HT-29 (cell line): Measurements from ENCODE around the gene ADAMTS16. TPM values are rescaled to one million over a fixed set of nuclear protein-coding genes. Genes with fewer than 3 reads are reported as not detected.

Experiments used
- DNase-seq: peaks from one replicate; pipeline ENCODE4 v3.0.0-alpha.2; 2015; ENCODE audit warnings: low spot score
- total RNA-seq: library from RNA; depleted of rRNA; stranded (reverse); fragments of >200 nt; shearing (Covaris generic); gene quantifications from 2 replicates; pipeline ENCODE4 v1.2.3, GENCODE V29; 2014

The ADAMTS16 gene
- total RNA-seq, 1 experiment from 2014 or later = not detected

DNA sequence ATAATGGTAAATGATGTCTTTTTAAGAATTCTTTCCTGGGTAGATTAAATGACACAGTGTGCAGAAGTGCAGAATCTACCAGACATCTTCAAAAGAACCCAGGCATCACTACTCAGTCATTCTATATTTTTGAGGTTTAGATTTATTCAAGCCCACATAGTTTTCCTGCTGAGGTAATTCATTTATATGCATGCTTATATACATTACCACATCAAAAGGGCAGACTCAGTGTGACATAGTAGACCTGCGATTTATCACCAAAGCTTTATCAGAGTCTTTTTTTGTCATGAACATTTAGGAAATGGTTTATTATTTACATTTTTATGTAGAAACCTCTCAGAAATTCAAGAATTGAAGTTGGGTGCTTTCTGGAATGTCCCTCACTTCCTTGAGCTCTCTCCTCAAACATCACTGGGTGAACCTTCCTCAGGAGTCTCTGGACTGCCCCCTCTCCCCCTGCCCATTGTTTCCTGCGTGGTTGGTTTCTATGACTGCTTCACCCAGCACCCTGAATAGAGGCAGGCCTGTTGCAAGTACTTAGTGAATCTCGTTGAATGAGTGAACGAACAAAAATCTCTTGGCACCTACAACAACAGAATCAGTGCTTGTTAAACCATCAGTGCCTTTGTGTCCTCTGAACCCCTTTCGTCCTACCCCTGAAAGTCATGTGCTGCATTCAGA, 42.5 kb downstream of the ADAMTS16 start:
- no peak for DNase-seq

DNA sequence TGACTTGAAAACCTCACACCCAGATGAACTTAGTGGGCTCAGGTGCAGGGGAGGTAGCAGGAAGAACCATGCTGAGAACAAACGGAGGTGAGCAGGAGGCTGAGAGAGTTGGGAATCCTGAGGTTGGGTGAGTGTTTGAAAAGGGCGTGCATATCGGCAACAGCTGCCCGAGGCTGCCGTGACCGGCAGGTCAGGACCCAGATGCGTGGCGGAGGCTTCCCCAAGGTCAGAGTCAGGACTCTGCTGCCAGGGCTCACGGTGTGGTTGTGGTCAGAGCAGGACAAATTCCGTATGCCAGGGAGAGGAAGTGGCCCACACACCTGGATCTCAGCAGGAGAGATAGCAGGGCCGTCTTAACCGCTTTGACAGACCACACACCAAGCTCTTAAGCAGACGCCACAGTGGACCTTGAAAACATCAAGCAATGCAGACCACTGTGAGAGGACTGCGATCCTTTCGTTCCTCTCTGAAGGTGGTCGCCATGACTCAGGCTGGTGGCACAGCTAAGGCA, 43.1 kb downstream of the ADAMTS16 start:
- DNase-seq = no peak

DNA sequence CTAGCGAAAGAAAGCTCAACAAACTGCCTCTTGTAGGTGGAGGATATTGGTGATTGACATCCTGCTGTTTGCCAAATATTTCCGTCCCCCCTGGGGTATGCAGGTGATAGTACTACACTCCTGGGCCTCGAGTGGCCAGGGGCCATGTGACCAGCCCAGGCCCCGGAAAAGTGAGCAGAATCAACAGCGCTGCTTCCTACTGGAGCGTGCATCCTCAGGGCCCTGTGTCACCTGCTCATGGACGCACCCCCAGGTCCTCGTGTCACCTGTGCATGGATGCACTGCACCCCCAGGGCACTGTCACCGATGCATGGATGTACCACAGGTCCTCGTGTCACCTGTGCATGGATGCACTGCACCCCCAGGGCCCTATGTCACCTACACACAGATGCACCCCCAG, 43.8 kb downstream of the ADAMTS16 start:
- DNase-seq = no peak

DNA sequence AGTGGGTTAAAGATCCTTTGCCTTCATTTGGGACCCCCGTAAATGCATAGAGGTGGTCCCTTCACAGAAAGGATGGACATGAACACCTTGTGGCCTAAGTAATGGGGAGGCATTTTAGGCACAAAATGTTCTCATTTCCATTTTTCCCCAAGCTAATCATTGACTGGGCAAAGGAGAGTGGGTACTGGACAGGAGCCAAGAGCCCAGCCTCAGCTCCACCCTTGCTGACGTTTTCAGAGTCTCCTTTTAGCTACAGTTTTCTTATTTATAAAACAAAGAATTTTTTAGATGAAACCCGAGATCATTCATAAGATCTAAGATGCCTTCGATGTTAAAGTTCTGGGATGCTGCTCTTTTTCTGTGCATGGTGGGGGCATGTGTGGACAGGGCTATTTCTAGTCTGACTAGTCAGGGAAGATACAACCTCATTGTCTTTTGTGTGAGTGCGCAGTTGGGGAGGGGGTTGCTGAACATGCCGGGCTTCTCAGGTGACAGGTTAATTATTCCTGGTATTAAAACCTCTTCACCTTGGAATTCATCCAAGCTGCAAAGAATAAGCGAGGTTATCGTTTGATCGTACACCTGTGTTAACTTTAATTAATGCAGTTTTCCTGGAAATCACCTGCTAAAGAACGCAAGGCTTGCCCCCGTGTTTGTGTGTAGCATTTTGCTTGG, 48.4 kb downstream of the ADAMTS16 start:
- DNase-seq = no peak

DNA sequence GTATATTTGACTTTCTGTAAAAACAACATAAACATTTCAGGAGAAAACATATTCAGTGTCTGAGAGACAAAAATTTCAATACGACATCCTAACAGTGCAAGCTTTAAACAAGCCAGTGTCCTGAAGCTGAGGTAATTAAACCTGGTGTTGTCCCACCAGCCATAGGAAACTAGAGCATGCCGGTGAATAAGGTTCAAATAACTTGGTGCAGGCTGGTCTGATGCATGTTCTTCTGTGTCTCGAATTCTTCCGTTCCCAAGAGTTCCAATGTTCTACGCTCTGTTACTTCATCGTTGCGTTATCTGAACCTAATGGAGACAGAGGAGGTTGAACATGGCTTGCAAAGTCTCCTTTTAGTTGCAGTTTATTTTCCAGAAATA, 48.9 kb downstream of the ADAMTS16 start:
- no peak for DNase-seq

DNA sequence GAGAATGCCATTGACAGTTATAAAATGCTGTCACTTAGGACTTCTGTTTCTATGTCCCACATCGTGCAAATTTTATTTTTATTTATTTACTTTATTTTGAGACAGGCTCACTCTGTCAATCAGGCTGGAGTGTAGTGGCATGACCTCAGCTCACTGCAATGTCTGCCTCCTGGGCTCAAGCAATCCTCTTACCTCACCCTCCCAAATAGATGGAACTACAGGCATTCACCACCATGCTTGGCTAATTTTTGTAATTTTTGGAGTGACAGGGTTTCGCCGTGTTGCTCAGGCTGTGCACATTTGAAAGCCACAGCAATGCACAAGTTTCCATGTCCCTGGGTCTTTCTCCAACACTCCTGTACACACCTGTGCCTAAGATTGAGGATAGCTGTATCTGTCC, 51.8 kb downstream of the ADAMTS16 start:
- DNase-seq = no peak

DNA sequence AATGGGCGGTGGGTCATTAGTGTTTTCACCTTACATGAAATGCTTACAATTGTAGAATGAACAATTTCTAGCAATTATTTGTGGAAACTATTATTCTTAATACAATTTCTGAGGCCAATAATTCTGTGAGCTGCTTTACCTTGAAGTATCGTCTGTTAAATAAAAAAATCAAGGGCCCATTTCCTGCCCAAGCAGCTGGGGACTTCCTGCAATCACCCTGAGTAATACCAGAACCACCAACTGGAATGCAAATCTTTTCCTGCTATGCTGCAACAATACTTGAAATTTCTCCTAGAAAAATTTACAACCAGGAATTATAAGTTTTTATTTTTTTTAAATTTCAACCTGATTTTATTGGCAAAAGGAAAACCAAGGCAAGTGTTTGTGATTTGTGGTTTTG, 52.6 kb downstream of the ADAMTS16 start:
- no peak for DNase-seq

DNA sequence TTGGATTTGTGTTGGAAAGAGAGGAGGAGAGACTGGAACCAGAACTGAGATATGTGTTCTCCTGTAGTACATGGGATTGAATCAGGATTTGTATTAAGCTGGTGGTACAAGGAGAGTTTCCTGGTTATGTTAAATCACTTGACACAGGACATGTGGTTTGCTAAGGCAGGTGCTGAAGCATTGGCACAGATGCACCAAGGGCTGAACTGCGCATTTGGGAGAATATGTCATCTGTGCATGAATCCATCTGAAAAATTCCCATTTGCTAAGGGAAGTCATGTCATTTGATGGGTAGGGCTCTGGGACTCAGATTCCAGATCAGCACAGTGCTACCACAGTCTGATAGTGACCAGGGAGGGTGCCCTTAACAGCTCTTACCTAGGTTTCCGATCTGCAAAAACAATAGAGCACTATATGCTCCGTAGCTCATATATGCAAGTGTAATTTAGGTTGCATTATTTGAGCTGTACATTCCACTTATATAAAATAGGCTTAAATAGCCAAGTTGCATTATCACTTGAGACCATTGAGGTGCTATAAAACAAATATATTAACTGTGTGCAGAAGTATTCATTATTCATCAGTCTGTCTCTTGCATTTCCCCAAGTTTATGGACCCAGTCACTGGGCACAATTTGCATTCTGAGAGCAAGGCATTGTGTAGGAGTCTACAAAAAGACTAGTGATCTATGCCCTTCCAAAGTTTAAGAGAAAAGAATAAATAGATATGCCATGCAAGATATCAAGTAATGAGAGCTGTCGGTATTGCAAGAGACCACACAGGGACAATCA, 55.2 kb downstream of the ADAMTS16 start:
- DNase-seq = no peak

DNA sequence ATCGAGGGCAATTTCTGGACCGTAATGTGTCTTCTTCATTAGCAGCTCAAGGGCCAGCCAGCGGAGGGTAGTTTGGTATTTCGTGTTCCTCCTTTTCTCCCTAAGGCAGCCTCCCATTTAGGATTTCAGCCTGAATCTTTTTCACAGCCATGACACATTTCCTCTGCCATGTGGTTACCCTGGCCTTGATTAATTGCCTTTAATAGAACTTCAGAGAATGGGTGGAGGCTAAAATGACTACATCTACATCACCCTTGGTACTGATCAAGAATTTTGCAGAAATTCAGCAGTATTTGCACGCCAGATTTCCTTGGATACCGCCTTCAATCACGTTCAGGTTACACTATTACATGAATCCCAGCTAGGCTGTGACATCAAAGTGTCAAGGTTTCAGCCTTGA, 58.0 kb downstream of the ADAMTS16 start:
- DNase-seq = no peak

DNA sequence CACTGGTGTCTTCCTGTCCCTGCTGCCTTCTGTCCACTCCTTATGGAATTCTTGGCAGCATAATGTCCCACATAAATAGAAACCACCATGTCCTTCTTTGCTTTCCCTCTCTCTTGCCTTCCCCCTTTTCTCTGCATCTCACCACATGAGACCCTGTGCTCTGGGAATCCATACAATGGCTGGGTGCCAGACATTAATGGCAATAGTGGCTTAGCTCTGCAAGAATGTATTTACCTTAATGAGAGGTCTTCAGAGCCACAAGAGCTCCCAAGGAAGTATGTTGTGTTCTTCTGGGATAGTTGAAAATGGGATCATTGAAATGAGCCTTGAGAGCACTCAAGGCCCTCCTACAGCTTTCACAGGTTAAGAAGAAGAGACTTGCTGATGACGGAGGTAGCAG, 58.7 kb downstream of the ADAMTS16 start:
- no peak for DNase-seq

DNA sequence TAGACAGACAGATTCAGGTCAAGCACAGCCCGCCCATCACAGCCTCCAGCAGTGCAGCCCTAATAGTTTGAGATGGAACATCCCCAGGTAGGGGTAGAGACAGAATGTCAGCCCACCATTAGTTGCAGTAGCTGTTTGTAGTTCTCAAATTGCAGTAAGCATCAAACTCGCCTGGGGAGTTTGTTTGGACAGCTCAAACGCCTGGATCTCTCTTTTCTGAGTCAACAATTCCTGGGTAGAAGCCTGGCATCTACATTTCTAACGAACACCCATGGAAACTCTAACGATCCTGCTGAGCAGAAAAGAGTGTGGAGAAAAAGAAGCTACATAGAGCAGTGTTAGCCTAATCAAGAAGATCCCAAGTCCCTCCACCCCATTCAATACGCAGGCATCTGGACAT, 59.4 kb downstream of the ADAMTS16 start:
- no peak for DNase-seq

DNA sequence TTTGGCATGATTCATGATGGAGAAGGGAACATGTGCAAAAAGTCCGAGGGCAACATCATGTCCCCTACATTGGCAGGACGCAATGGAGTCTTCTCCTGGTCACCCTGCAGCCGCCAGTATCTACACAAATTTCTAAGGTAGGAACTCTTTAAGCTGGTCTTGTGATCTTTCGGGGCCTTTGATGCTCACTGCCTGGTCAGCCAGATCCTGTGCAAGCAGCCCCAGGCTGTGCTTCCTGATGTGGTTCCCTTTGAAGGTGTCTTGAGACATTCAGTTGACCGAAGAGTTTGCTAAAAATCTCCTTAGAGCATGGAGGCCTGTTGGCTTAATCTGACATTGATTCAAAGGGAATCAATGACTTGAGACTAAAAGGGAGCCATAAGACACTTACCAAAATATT, 60.0 kb downstream of the ADAMTS16 start:
- DNase-seq = no peak

DNA sequence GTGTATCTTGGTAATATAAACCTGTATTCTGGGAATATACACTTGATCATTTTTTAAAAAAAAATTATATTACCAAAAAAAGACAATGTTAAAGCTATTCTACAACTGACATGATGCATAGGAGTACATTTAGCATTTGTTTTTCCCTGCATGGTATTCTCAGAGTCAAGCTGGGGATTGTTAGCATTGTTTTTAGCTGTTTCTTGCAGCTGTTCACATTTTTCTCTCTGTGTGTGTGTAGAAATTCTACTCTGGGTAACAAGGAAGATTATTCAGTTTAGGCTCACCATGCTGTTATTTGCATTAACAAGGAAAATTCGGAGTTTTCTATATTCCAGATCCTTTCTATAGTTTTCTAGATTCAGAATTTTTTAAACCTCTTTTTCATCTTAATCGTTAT, 62.2 kb downstream of the ADAMTS16 start:
- no peak for DNase-seq

DNA sequence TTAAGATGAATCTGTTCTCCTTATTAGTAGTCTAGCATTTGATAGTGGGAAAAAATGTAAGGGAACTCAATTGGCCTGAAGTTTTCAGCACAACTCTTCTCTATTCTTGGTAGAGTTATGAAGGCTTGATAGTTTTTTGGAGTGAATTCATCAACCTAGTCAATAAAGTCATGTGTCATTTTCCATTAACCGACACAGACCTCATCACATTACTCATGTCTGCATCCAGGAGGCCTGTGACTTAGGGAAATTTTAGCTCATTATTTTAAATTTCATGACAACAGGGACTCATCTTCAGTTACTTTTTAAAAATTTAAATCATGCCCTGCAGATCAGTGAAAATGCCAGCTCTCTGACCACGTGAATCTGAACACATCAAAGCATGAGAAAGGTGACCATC, 63.3 kb downstream of the ADAMTS16 start:
- no peak for DNase-seq

DNA sequence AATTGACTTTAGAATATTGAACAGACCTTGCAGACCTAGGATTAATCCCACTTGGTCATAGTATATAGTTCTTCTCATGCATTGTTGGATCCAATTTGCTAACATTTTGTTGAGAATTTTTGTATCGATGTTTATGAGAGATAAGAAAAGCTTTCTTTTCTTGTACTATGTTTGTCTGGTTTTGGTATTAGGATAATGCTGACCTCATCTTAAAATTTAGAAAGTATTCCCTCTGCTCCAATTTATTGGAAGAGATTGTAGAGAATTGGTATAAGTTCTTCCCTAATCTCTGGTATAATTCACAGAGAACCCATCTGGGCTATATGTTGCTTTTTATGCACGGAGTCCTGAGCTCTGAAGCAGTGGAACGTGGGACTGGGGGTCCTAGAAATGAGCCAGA, 67.7 kb downstream of the ADAMTS16 start:
- no peak for DNase-seq

DNA sequence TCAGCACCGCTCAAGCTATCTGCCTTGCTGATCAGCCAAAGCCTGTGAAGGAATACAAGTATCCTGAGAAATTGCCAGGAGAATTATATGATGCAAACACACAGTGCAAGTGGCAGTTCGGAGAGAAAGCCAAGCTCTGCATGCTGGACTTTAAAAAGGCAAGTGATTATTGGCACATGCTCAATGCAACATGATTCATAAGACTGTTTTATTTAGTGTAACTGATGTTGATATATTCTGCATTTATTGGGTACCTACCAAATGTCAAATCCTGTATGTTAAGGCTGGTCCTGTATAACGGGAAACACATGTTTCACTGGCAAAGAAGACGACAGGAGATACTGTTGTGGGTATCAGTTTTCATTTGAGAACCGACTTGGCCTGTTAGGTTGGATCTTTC, 69.0 kb downstream of the ADAMTS16 start:
- no peak for DNase-seq

DNA sequence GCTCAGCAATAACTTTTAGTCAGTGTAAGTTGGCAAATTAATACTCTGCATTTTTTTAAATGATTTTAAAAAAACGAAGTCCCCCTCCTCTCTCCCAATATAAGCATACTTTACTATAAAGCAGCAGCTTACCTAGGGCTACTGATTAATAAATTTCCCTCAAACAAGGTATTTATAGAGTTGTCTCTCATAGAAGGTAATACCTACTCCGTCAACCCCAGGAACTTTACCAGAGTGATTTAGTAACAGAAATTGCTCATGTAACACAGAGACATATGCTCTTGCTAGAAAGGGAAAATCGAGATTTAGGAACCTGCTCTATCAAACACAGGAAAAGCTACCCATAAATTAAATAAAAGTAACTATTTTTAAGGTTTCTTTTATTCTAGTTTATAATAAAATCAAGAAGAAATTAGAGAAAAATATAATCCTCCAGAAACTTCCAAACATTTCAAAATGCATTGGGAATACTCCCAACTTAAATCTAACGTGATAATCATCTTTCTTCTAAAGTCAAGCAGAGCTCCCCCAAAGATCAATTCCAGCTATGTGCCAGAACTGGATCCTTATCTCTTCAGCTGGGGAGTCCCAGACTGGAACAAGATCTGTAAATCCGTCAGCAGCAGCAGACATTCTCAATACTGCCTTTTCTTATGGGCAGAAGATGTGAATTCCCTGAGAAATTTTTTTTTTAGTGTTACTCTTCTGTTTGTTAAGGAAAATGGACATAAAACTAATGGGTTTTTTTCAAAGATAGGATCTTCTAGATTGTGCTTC, 69.6 kb downstream of the ADAMTS16 start:
- no peak for DNase-seq

DNA sequence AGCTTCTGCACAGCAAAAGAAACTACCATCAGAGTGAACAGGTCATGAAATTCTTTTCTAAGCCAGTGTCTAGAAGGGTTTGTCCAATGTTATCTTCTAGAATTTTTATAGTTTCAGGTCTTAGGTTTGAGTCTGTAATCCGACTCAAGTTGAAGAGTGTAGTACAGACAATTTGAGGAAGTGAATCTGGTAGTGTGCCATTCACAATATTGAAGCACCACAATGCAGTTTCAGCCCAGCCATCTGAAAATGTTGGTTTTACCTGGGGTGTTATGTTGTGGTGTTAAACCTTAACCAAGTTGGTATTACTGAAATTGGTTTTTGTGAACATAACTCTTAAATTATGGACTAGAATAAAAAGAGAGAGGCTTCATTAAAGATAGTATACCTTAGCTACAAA, 77.2 kb downstream of the ADAMTS16 start:
- DNase-seq = no peak

DNA sequence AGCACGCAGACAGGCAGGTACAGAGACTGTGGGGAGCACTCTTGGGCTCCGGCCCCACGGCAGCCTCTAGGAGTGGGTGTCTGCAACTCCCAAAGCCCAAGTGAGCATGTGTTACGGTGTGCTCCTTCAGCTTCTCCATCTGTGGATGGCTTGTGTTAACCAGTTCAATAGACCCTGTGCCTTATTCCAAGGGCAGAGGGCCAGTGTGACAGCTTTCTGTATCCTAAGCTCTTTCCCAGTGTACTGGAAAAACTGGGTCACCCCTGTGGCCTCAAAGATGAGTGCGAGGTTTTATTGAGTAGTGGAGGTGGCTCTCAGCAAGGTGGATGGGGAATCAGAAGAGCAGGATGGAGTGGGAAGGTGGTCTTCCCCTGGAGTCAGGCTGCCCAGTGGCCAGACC, 78.3 kb downstream of the ADAMTS16 start:
- DNase-seq = no peak

DNA sequence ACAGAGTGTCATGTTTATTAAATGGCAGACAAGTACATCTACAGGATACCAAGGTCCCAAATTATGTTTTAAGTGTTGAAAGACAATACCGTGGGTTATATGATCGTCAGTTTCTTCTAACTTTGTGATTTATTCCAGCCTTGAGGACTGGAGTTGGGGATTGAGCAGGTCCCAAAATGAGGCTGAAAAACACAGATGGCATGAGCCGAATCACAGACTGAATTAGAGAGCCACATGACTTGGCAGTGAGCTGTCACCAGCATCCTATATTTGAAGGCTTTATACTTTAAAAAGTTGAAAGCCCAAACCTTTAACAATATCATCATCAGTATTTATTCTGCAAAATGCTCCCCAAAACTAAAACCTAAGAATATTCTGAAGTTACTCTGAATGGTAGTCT, 79.4 kb downstream of the ADAMTS16 start:
- no peak for DNase-seq

DNA sequence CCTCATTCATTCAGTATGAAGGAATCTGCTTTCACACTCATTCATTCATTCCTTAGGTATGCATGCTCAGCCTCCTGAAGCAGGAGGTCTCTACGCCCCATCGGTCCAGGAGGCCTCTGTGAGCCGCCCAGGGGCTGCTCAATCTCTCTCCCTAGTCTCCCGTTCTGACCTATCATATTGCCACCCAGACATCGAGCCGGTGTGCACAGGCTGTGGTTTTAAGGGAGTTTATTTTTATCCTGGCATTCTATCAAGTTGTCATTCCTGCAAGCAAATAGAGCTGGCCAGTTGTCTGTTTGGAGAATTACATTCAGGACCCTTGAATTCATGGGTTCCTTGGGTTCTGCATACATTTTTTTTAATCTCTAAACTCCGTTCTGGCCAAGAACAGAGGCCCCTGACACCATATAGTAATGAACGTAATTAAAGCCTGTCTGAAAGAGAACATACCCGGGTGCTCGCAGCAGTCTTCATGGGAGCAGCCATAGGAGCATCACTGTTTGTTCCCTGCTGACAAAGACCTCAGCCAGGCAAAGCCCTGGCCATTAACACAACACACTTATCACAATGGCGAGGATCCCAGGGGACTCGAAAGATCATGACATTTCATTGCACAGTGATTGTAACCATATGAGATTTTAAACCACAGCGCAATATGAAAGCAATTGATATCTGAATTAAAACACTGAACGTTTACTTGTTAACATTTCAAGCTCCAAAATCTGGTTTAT, 80.9 kb downstream of the ADAMTS16 start:
- no peak for DNase-seq
